ENCODE results near the gene UBXN10. TPM values are rescaled to one million over a fixed set of nuclear protein-coding genes. Genes with fewer than 3 reads are reported as not detected.

The UBXN10 gene
- total RNA-seq = under 0.01 TPM in 1 of 2 replicates, not detected in the other

GRCh38 chr1:20185834-20186782 is at the start of gene UBXN10, which contains the start of gene PLA2G2C:
Gene UBXN10, plus strand, starts transcription at chr1:20186096. Its CDS starts 4,466 bp downstream, at chr1:20190562.
Gene PLA2G2C, minus strand, starts transcription at chr1:20186518. Its CDS starts 9,155 bp downstream, at chr1:20177363.
- DNase-seq (ENCODE audit: low read depth in 2 of 2) = peak in 1 of 2 donors; percentile 24

- DNase-seq (ENCODE audit: low read depth in 2 of 2) = no peak
These were observed 49.6 kb upstream of the UBXN10 start for GRCh38 chr1:20136249-20136648.

GRCh38 chr1:20137055-20137454 is 48.8 kb upstream of the UBXN10 start:
- no peak for DNase-seq (ENCODE audit: low read depth in 2 of 2)

- no peak for DNase-seq (ENCODE audit: low read depth in 2 of 2)
These were observed 48.3 kb upstream of the UBXN10 start for GRCh38 chr1:20137604-20138003.

GRCh38 chr1:20138346-20138745 is 47.5 kb upstream of the UBXN10 start:
- DNase-seq (ENCODE audit: low read depth in 2 of 2) = no peak

GRCh38 chr1:20138961-20139550 is 46.8 kb upstream of the UBXN10 start, which contains the start of gene PLA2G2F:
Gene PLA2G2F, plus strand, starts transcription at chr1:20139323. Its CDS starts 105 bp downstream, at chr1:20139428.
- no peak for DNase-seq (ENCODE audit: low read depth in 2 of 2)

- no peak for DNase-seq (ENCODE audit: low read depth in 2 of 2)
These were observed 45.9 kb upstream of the UBXN10 start for GRCh38 chr1:20139776-20140612.

GRCh38 chr1:20141001-20141400 is 44.9 kb upstream of the UBXN10 start:
- no peak for DNase-seq (ENCODE audit: low read depth in 2 of 2)

- DNase-seq (ENCODE audit: low read depth in 2 of 2) = no peak
These were observed 44.4 kb upstream of the UBXN10 start for GRCh38 chr1:20141466-20141865.

GRCh38 chr1:20142001-20142710 is 43.7 kb upstream of the UBXN10 start:
- DNase-seq (ENCODE audit: low read depth in 2 of 2) = no peak

GRCh38 chr1:20143318-20143717 is 42.6 kb upstream of the UBXN10 start:
- no peak for DNase-seq (ENCODE audit: low read depth in 2 of 2)

GRCh38 chr1:20143734-20144565 is 41.9 kb upstream of the UBXN10 start:
- no peak for DNase-seq (ENCODE audit: low read depth in 2 of 2)

- no peak for DNase-seq (ENCODE audit: low read depth in 2 of 2)
These were observed 37.9 kb upstream of the UBXN10 start for GRCh38 chr1:20147846-20148570.

- no peak for DNase-seq (ENCODE audit: low read depth in 2 of 2)
These were observed 37.1 kb upstream of the UBXN10 start for GRCh38 chr1:20148571-20149500.

GRCh38 chr1:20149601-20150325 is 36.1 kb upstream of the UBXN10 start:
- no peak for DNase-seq (ENCODE audit: low read depth in 2 of 2)

- DNase-seq (ENCODE audit: low read depth in 2 of 2) = no peak
These were observed 35.6 kb upstream of the UBXN10 start for GRCh38 chr1:20150326-20150705.

- no peak for DNase-seq (ENCODE audit: low read depth in 2 of 2)
These were observed 34.9 kb upstream of the UBXN10 start for GRCh38 chr1:20150969-20151368.

Data from lung microvascular endothelial cell (primary cell).